Uterus (tissue), 4 donors: ENCODE data around the gene RAB18. TPM values are rescaled to one million over a fixed set of nuclear protein-coding genes. Genes with fewer than 3 reads are reported as not detected.

Experiments
- DNase-seq, 2 donors: peaks; one replicate each; pipeline ENCODE4 v3.0.0-alpha.2; 2019 to 2020
- H3K27ac ChIP-seq, 2 donors: fragments of 200-600 bp; sonication (generic); 1 replicate in 1 of 2; 2 replicates in 1 of 2; pipeline ENCODE4 v1.5.1; 2016 to 2018
- H3K27me3 ChIP-seq, 2 donors: fragments of 200-600 bp; sonication (generic); one replicate each; pipeline ENCODE4 v1.5.1; 2018 to 2019; ENCODE audit warnings: control low read depth in 1 of 2
- H3K36me3 ChIP-seq, 2 donors: fragments of 200-600 bp; sonication (generic); one replicate each; pipeline ENCODE4 v1.5.1; 2019; ENCODE audit warnings: control low read depth in 1 of 2
- H3K4me1 ChIP-seq, 2 donors: fragments of 200-600 bp; sonication (generic); one replicate each; pipeline ENCODE4 v1.5.1; 2018 to 2019; ENCODE audit warnings: control low read depth in 1 of 2
- H3K4me3 ChIP-seq, 2 donors: fragments of 200-600 bp; sonication (generic); 1 replicate in 1 of 2; 2 replicates in 1 of 2; pipeline ENCODE4 v1.5.1; 2018 to 2019; ENCODE audit warnings: mild to moderate bottlenecking in 1 of 2
- H3K9me3 ChIP-seq, 2 donors: fragments of 200-600 bp; sonication (generic); one replicate each; pipeline ENCODE4 v1.5.1; 2019; ENCODE audit warnings: control low read depth in 1 of 2
- CTCF ChIP-seq, 4 experiments: fragments of 200-600 bp in 2 of 4; fragments of 450-650 bp in 2 of 4; sonication (generic) in 2 of 4; IDR thresholded peaks; one replicate each; pipeline ENCODE4 v1.5.1; 2016 to 2019; ENCODE audit warnings: antibody characterized with exemption in 4 of 4, mild to moderate bottlenecking in 2 of 4, moderate library complexity in 1 of 4
- POLR2A ChIP-seq, 2 donors: fragments of 450-650 bp; IDR thresholded peaks; one replicate each; pipeline ENCODE4 v1.6.1; 2016; ENCODE audit warnings: antibody characterized with exemption in 2 of 2, mild to moderate bottlenecking in 1 of 2, moderate library complexity in 1 of 2
- intact Hi-C: fragments of 100-400 bp; cut with DNase I; formaldehyde crosslinking; loops from one replicate; pipeline ENCODE4 v1.15.1; 2023; ENCODE audit warnings: low total_unique reads
- total RNA-seq, 4 donors: library from RNA; depleted of rRNA in 3 of 4; stranded (reverse); fragments of >200 nt in 3 of 4; gene quantifications; one replicate each; pipeline versions ENCODE4 v1.1.0 to v1.2.4, GENCODE V29; 2014 to 2023
- donor health status: DM: yes; HTN: yes; CAD: no.

Gene RAB18
- total RNA-seq, 4 donors from 2014 or later, result 20.6 to 94.4 (median 48.2) TPM

GRCh38 chr10:27536437-27536836 lies 32.3 kb downstream of the RAB18 start:
- no peak for DNase-seq
- no peak overlapping the region for H3K4me3 ChIP-seq
- TF ChIP-seq POLR2A (IDR thresholded peaks at IDR 0.05) (no peak), CTCF (IDR thresholded peaks at IDR 0.05) (no peak)
- no peaks in the 10 kb centered on the region for H3K36me3 ChIP-seq
- no peak overlapping the region for H3K27ac ChIP-seq
- intact Hi-C loops, result no loop called here
- H3K4me1 ChIP-seq, result peaks cover 0 to 4% of the 10 kb centered on the region in 2 donors
- H3K9me3 ChIP-seq, result no peaks in the 10 kb centered on the region
- H3K27me3 ChIP-seq, result no peaks in the 10 kb centered on the region

GRCh38 chr10:27537166-27537565 lies 33.1 kb downstream of the RAB18 start:
- H3K4me3 ChIP-seq, result no peak overlapping the region
- H3K27ac ChIP-seq, result no peak overlapping the region
- H3K36me3 ChIP-seq, result no peaks in the 10 kb centered on the region
- intact Hi-C loops, result no loop called here
- TF ChIP-seq POLR2A (IDR thresholded peaks at IDR 0.05) (no peak), CTCF (IDR thresholded peaks at IDR 0.05) (no peak)
- no peaks in the 10 kb centered on the region for H3K27me3 ChIP-seq
- H3K9me3 ChIP-seq, result no peaks in the 10 kb centered on the region
- DNase-seq, result no peak
- H3K4me1 ChIP-seq, result peaks cover 0 to 1% of the 10 kb centered on the region in 2 donors

- Histone ChIP-seq H3K4me3 (no peak overlapping the region), H3K9me3 (no peaks in the 10 kb centered on the region), H3K27ac (no peak overlapping the region), H3K4me1 (no peaks in the 10 kb centered on the region), H3K36me3 (no peaks in the 10 kb centered on the region), H3K27me3 (no peaks in the 10 kb centered on the region)
- no peak for TF ChIP-seq CTCF (IDR thresholded peaks at IDR 0.05)
- no peak for TF ChIP-seq POLR2A (IDR thresholded peaks at IDR 0.05)
- intact Hi-C loops, result no loop called here
- no peak for DNase-seq
These were observed 33.7 kb downstream of the RAB18 start for GRCh38 chr10:27537787-27538186.

- no peak for TF ChIP-seq POLR2A (IDR thresholded peaks at IDR 0.05)
- TF ChIP-seq CTCF (IDR thresholded peaks at IDR 0.05), result no peak
- DNase-seq, result no peak
- Histone ChIP-seq H3K27ac (no peak overlapping the region), H3K9me3 (no peaks in the 10 kb centered on the region), H3K4me3 (no peak overlapping the region), H3K27me3 (no peaks in the 10 kb centered on the region), H3K4me1 (no peaks in the 10 kb centered on the region), H3K36me3 (no peaks in the 10 kb centered on the region)
- intact Hi-C loops, result no loop called here
These were observed 36.6 kb downstream of the RAB18 start for GRCh38 chr10:27540672-27541071.

- Histone ChIP-seq H3K36me3 (no peaks in the 10 kb centered on the region), H3K4me3 (no peak overlapping the region), H3K27me3 (no peaks in the 10 kb centered on the region), H3K9me3 (no peaks in the 10 kb centered on the region), H3K27ac (no peak overlapping the region), H3K4me1 (no peaks in the 10 kb centered on the region)
- intact Hi-C loops, result no loop called here
- TF ChIP-seq POLR2A (IDR thresholded peaks at IDR 0.05) (no peak), CTCF (IDR thresholded peaks at IDR 0.05) (no peak)
- DNase-seq, result no peak
These were observed 38.0 kb downstream of the RAB18 start for GRCh38 chr10:27541796-27542729.
